Measurements from ENCODE around the gene CAMTA1.
"Not testable (repeated sequence)": the region's sequence is repeated elsewhere in the genome, so short reads cannot be mapped to it uniquely, and the experiment has no call there.

CAMTA1 gene

GRCh38 chr1:6832531-6833188 lies 47.4 kb downstream of the CAMTA1 start:
- H3K27ac ChIP-seq, result no peak overlapping the region
- POLR2A ChIA-PET (ENCODE audit: low non-redundant PET), result no interaction called here
- no peak for DNase-seq (ENCODE audit: low spot score)

GRCh38 chr1:6833804-6834203 lies 48.5 kb downstream of the CAMTA1 start:
- no peak for TF ChIP-seq CTCF (conservative IDR thresholded peaks at IDR 0.05; ENCODE audit: low read depth)
- H3K27ac ChIP-seq, result no peak overlapping the region
- POLR2A ChIA-PET (ENCODE audit: low non-redundant PET), result interaction anchor here (0.6 kb wide), 1 partner anchor 25 kb away, joined by 3 read pairs; no protein-coding TSS in a partner anchor
- no peak for DNase-seq (ENCODE audit: low spot score)
- CTCF ChIA-PET, result interaction anchor here (0.7 kb wide), 2 partner anchors 18 to 351 kb away, joined by 3 to 7 read pairs; no protein-coding TSS in a partner anchor

More at GRCh38 chr1:6832531-6833188, 47.4 kb downstream of the CAMTA1 start:
- CTCF ChIA-PET, result interaction anchor here (1.2 kb wide), 1 partner anchor 15 kb away, joined by 3 read pairs; no protein-coding TSS in a partner anchor
- TF ChIP-seq CTCF (conservative IDR thresholded peaks at IDR 0.05; ENCODE audit: low read depth), result no peak

GRCh38 chr1:6834366-6834765 lies 49.1 kb downstream of the CAMTA1 start:
- POLR2A ChIA-PET (ENCODE audit: low non-redundant PET), result no interaction called here
- H3K27ac ChIP-seq, result no peak overlapping the region
- CTCF ChIA-PET, result interaction anchor here (0.7 kb wide), 1 partner anchor 18 kb away, joined by 3 read pairs; no protein-coding TSS in a partner anchor
- DNase-seq (ENCODE audit: low spot score), result no peak
- no peak for TF ChIP-seq CTCF (conservative IDR thresholded peaks at IDR 0.05; ENCODE audit: low read depth)

GRCh38 chr1:6835139-6835538 lies 49.9 kb downstream of the CAMTA1 start:
- no peak for DNase-seq (ENCODE audit: low spot score)
- H3K27ac ChIP-seq, result no peak overlapping the region
- no peak for TF ChIP-seq CTCF (conservative IDR thresholded peaks at IDR 0.05; ENCODE audit: low read depth)
- ChIA-PET CTCF (interaction anchor here (0.8 kb wide), 1 partner anchor 55 kb away, joined by 5 read pairs; no protein-coding TSS in a partner anchor), POLR2A (ENCODE audit: low non-redundant PET) (no interaction called here)

GRCh38 chr1:6842301-6842700 lies 57.0 kb downstream of the CAMTA1 start:
- TF ChIP-seq CTCF (conservative IDR thresholded peaks at IDR 0.05; ENCODE audit: low read depth), result no peak
- POLR2A ChIA-PET (ENCODE audit: low non-redundant PET), result no interaction called here
- no peak overlapping the region for H3K27ac ChIP-seq
- CTCF ChIA-PET, result no interaction called here
- no peak for DNase-seq (ENCODE audit: low spot score)

- H3K27ac ChIP-seq; DNase-seq (ENCODE audit: low spot score); CTCF ChIA-PET; POLR2A ChIA-PET (ENCODE audit: low non-redundant PET): not testable (repeated sequence)
Observed at GRCh38 chr1:6845786-6846185, 60.5 kb downstream of the CAMTA1 start.

- no peak for TF ChIP-seq CTCF (conservative IDR thresholded peaks at IDR 0.05; ENCODE audit: low read depth)
- ChIA-PET CTCF (no interaction called here), POLR2A (ENCODE audit: low non-redundant PET) (no interaction called here)
- H3K27ac ChIP-seq, result no peak overlapping the region
- no peak for DNase-seq (ENCODE audit: low spot score)
Observed at GRCh38 chr1:6848816-6849215, 63.6 kb downstream of the CAMTA1 start.
